GM19043 (cell line): Measurements from ENCODE around the gene ASIC1.
A peak's percentile ranks its signal among the peaks of the same experiment; 100 is the strongest.

Source experiments
- ATAC-seq: cut with Tn5 transposase; IDR thresholded peaks from one replicate; pipeline ENCODE4 v1.9.1; 2021; ENCODE audit warnings: low read depth; ENCODE audit not compliant: unreplicated experiment

Gene ASIC1

DNA sequence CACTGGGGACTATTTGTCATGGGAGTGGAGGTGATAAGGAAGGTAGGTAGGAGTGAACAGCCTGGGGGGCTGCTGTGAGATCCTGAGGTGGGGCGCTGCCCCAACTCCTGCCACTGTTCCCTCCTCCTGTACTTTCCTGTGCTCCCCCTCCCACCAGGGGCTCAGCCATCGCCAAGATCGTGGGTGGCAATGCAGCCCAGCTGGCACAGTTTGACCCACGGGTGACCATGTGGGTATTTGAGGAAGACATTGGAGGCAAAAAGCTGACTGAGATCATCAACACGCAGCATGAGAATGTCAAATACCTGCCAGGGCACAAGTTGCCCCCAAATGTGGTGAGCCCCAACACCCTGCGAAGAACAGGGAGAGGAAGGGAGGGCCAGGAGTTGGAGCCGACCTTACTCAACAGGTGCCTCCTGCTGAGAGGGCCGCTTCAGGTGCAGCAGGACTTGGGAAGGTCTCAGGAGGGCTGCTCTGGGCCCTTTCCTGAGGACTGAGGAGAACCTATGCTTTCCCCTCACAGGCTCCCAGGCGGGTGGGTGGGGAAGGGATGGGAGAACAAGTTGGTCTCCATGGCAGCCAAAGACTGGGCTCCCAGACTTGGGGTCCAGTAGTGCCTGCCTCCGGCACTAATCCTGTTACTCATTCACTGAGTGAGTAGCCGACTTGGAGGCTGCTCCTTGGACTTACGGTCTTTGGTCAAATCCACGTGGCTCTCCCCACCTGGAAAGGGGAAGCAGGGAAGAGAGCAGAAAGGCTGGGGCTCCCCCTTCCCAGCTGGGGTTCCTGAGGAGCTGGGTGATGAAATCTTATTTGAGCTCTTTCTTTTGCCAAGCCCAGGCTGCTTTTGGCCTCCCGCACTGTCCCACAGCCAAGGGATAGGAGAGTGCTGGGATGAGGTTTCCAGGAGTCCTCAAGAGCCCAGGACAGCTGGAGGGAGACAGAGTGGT is 47.3 kb downstream of the ASIC1 start:
- no peak for ATAC-seq

DNA sequence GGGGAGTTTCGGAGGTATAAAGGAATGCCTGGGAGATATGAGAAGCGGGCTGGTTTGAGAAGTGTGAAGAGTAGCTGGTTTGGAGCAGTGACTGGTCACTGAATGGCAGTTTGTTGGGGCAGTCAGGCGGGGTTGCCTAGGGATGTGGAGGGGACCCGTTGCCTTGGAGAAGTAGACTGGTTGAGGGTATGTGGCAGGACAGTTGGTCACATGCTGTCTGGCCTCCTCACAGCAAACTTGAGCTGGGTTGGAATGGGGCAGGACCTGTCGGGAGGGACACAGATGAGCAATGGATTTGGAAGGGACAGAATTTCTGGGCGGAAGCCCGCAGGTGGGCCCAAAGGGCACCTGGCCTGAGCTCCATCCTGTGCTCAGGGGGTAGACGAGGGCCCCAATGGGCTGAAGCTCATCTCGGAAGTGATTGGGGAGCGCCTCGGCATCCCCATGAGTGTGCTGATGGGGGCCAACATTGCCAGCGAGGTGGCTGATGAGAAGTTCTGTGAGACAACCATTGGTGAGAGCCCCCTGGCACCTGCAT is 48.6 kb downstream of the ASIC1 start:
- no peak for ATAC-seq

GRCh38 chr12:50106907-50107306 is 49.5 kb downstream of the ASIC1 start:
- no peak for ATAC-seq

- ATAC-seq: no peak
Measured at GRCh38 chr12:50107416-50108268, 50.2 kb downstream of the ASIC1 start.

- ATAC-seq: no peak
Measured at GRCh38 chr12:50109319-50109718, 51.9 kb downstream of the ASIC1 start.

DNA sequence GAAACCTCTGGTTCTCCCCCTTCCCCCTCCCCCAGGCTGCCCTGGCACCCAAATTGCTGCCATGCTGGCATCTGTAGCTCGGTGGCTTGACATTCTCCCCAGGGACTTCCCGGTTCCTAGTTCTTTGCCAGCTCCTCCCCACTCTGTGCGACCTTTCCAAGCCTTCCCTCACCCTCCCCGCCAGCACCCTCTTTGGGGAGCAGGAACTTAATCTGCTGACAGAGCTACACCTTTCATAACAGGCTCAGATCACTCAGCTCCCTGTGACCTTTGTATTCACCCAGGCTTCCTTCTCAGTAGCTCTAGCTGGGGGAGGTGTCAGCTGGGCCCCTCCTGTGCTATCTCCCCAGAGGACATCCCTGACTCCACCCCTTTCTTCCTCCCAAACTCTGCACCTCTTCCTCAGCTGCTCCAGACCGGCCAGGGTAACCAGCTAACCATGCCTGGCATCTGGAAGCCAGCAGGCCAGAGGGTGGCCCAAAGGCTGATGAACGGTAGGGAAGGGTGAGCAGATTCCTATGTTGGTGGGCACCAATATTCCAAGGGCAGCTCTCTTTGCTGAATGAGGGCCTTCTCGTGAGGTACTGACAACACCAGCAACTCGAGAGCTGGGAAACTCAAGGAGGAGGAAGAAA is 52.8 kb downstream of the ASIC1 start:
- no peak for ATAC-seq

DNA sequence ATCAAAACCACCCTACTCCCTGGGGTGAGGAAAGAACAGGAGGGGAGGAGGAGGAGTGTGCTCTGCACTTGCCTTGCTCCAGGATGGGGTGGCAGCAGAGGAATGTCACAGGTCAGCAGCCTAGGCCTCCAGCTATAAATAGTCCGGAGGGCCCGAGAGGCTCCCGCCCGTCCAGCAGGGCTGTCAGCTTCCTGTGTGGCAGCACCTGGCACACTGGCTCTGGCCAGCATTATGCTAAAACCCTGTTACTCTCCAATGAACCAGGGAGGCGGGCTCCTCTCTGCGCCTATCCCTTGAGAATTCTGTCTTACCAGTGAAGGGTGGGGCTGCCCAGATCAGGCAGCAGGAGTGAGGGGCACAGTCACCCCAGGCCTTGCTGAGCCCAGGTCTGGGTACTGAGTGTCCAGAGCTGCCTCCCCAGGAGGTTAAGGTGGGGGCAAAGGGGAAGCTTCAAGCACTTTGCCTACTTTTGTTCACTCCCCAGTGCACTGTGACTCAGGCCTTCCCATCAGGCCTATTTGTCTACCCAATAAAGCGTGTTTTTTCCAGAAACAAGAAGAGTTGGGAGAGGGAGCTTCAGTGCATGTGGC is 53.5 kb downstream of the ASIC1 start:
- no peak for ATAC-seq

DNA sequence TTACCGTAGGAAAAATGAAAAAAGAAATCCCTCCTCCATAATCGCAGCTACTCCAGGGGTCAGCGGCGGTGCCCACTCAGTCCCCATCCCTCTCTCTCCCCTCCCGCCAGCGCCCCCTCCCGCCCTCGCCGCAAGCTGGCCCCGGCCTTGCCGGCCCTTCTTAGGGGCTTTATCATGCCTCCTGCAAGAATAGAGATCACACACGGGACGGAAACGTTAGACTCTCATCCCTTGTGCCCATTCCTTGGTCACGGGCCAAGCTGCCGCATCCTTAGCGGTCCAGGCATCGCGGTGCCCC is 53.9 kb downstream of the ASIC1 start:
- no peak for ATAC-seq

DNA sequence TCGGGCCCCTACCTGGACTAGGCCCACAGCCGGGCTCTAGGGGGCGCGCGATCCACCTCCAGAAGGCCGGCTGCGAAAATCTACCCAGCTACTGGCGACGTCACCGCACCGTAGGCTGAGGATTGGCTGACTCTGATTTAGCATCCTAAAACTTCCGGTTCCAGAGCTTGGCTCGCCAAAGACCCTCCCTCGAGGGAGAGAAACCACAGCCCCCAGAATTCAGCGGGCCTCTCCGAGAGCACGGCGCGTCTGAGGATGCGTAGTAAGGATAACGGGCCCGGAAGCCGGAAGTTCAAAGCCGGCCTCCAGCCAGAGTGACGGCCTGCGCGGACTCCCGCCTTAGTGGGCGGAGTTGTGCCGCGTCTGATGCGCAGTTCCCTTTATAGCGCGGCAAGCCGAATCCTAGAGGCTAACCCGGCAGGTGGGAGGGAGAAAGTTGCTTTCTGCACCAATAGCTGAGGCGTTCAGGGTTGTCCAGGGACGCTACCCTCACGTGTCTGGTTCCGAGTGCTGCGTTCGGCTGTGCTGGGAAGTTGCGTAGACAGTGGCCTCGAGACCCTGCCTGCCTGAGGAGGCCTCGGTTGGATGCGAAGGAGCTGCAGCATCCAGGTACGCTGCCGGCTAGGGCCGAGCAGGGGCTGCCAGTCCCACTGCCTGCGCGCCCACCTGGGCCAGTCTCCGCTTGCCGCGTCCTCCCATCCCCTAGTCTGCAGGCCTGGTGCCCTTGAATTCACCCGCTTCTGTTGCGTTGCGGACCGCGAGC is 54.5 kb downstream of the ASIC1 start, which contains the start of gene COX14:
TSS of gene COX14 (plus strand) at position 544 of the 763 bp plus-strand sequence. CDS start 7,808 bp downstream, outside the sequence.
- peak; percentile 69 for ATAC-seq

- no peak for ATAC-seq
Measured at GRCh38 chr12:50112456-50113218, 55.2 kb downstream of the ASIC1 start.

DNA sequence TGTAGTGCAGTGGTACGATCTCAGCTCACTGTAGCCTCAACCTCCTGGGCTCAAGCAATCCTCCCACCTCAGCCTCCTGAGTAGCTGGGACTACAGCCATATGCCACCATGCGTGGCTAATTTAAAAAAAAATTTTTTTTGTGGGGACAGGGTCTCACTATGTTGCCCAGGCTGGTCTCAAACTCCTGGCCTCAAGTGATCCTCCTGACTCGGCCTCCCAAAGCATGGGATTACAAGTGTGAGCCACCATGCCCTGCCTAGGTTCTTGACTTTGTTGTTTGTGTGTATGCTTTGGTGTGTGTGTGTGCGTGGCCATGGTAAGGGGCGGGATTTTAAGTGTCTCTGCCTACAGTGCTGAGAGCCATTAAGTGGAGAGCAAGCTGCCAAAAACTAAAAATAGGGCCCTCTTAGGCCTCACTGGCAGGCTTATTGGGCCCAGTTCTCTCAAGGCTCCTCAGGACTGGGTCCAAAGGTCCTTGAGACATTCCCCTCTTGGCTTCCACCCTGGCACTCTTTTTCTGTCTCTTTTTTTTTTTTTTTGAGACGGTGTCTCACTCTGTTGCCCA is 59.7 kb downstream of the ASIC1 start:
- ATAC-seq: no peak

GRCh38 chr12:50119387-50119786 is 62.0 kb downstream of the ASIC1 start:
- no peak for ATAC-seq

DNA sequence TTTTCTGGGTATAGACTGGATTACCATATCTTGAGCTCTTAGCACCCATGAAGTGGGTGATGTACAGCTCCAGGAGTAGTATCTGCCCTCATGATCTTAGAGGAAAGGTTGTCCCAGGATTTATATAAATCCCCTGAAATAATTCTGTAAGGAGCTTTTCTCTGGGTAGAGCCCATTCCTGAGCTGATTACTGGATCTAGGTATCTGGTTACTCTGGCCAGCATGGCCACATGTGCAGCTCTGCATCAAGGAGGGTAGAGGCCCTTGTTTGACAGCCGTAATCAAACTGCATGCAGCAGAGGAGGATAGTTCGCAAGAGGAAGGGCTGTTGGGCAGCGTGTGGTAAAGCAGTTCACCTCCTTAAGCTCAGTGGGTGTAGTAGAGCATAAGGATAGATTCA is 63.1 kb downstream of the ASIC1 start:
- ATAC-seq: no peak

DNA sequence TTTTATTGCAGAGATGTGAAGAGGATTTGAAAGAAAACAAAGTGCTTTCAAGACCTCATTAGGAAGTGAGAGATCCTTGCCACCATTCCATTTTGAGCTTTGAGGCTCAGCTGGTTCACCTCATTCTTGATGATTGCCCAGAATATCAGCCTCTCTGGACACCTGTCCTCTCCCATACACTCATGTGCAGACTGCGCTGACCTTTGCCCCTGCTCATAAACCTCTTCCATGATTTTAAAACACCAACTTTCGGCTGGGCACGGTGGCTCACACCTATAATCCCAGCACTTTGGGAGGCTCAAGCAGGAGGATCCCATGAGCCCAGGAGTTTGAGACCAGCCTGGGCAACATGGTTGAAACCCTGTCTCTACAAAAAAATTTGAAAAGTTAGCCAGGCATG is 63.6 kb downstream of the ASIC1 start:
- ATAC-seq: no peak

- ATAC-seq: no peak
Measured at GRCh38 chr12:50121641-50122040, 64.2 kb downstream of the ASIC1 start.

DNA sequence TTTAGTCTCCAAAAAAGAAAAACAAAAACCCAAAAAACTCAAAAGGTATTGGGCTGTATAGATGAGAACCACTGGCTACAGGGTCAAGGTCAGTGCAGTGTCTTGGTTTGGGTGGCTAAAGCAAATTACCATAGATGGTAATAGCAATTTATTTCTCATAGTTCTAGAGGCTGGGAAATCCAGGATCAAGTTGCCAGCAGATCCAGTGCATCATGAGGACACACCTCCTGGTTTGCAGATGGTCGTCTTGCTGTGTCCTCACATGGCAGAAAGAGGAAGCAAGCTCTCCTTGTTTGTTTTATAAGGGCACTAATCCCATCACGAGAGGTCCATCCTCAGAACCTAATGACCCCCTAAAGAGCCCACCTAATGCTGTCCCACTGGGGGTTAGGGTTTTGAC is 65.8 kb downstream of the ASIC1 start:
- ATAC-seq: no peak

- no peak for ATAC-seq
Measured at GRCh38 chr12:50127546-50127945, 70.2 kb downstream of the ASIC1 start.

- no peak for ATAC-seq
Measured at GRCh38 chr12:50129290-50129689, 71.9 kb downstream of the ASIC1 start.
